ENCODE results near the gene FRRS1.

- no peak for TF ChIP-seq CTCF (IDR thresholded peaks at IDR 0.05; ENCODE audit: poor library complexity, severe bottlenecking)
- no peak for TF ChIP-seq EP300 (conservative IDR thresholded peaks at IDR 0.05; ENCODE audit: poor library complexity, severe bottlenecking)
- no peak for TF ChIP-seq RAD21 (conservative IDR thresholded peaks at IDR 0.05)
- TF ChIP-seq EZH2 (IDR thresholded peaks at IDR 0.05; ENCODE audit: borderline replicate concordance, insufficient read depth, low read length, poor library complexity, severe bottlenecking) = no peak
- no peak for TF ChIP-seq POLR2AphosphoS5 (IDR thresholded peaks at IDR 0.05)
- no peak for TF ChIP-seq TAF1 (IDR thresholded peaks at IDR 0.05; ENCODE audit: low read depth)
- TF ChIP-seq MXI1 (conservative IDR thresholded peaks at IDR 0.05; ENCODE audit: poor library complexity, severe bottlenecking) = no peak
- no peak for TF ChIP-seq SMC3 (conservative IDR thresholded peaks at IDR 0.05; ENCODE audit: poor library complexity)
Observed at GRCh38 chr1:99731384-99731783, 35.1 kb downstream of the FRRS1 start.

All from neural cell (in vitro differentiated cells).